Retinal pigment epithelial cell (primary cell): ENCODE measurements around the gene USP47.

Experiments
- DNase-seq: peaks from one replicate; pipeline ENCODE4 v3.0.0-alpha.2; 2010; ENCODE audit warnings: low read depth
- H3K4me3 ChIP-seq: 2 replicates; pipeline ENCODE4 v1.5.1; 2011; ENCODE audit warnings: mild to moderate bottlenecking, low read length, control low read depth, moderate library complexity
- CTCF ChIP-seq: conservative IDR thresholded peaks from 2 replicates; pipeline ENCODE4 v1.5.1; 2011; ENCODE audit warnings: low read depth, low read length, control low read depth, inconsistent platforms

The USP47 gene

GRCh38 chr11:11965192-11965591 lies 123.4 kb downstream of the USP47 start:
- H3K4me3 ChIP-seq, result no peak overlapping the region
- TF ChIP-seq CTCF, result no peak
- DNase-seq, result no peak

- no peak for DNase-seq
- H3K4me3 ChIP-seq, result no peak overlapping the region
- TF ChIP-seq CTCF, result no peak
Observed at GRCh38 chr11:11965656-11966353, 124.0 kb downstream of the USP47 start.

- TF ChIP-seq CTCF, result no peak
- DNase-seq, result no peak
Observed at GRCh38 chr11:11966354-11966741, 124.6 kb downstream of the USP47 start.

GRCh38 chr11:11966826-11967668 lies 125.3 kb downstream of the USP47 start:
- DNase-seq, result no peak
- no peak overlapping the region for H3K4me3 ChIP-seq
- peak; percentile 87 for TF ChIP-seq CTCF

More at GRCh38 chr11:11966354-11966741, 124.6 kb downstream of the USP47 start:
- no peak overlapping the region for H3K4me3 ChIP-seq

GRCh38 chr11:11967669-11968510 lies 126.1 kb downstream of the USP47 start:
- H3K4me3 ChIP-seq, result no peak overlapping the region
- DNase-seq, result no peak
- no peak for TF ChIP-seq CTCF

GRCh38 chr11:11968511-11969280 lies 126.9 kb downstream of the USP47 start:
- TF ChIP-seq CTCF, result no peak
- no peak for DNase-seq
- H3K4me3 ChIP-seq, result no peak overlapping the region
